AG09319 (cell line): ENCODE results near the gene SEMA5B.

Source experiments
- DNase-seq: peaks from one replicate; pipeline ENCODE4 v3.0.0-alpha.2; 2010; ENCODE audit warnings: low read depth; ENCODE audit errors: extremely low read depth
- TF ChIP-seq, protein P1 (sequence below): IDR thresholded peaks from 2 replicates; pipeline ENCODE4 v1.5.1; 2011; ENCODE audit warnings: low read depth, mild to moderate bottlenecking, inconsistent platforms, low read length, moderate library complexity

The SEMA5B gene

DNA sequence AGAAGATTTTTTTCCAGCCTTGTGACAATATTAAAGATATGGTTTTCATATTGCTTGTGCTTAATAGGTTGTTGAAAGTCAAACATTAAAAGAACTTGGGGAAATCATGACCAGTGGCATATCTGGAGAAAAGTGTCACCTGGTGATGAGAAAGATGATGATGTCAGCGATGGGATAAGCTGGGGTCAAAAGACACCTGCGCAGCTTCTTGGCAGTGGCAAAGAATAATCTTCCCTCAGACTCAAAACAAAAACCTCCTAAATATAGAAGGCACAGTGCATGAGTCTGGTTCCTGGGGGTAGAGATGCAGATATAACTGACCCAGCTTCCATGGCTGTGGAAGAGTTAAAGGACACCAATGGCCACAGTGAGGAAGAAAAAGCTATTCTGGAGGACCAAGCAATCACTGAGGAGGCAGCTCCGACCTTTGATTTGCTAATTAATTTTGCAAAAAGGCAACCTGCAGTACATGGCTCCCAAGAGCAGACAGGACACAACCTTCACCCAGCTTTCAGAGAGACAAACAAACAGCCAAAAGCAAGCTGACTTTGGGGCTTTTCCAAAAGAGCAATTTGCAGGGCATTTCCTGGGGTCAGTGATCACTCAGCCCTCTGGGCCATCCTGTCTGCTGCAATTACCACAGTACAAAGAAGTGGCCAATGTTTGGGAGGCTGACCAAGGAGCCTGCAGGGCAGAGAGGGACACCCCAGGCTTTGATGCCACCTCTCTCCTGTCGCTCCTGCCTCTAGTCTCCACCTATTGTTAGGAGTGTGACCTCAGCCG, 17.6 kb upstream of the SEMA5B start:
- TF ChIP-seq, protein P1, sequence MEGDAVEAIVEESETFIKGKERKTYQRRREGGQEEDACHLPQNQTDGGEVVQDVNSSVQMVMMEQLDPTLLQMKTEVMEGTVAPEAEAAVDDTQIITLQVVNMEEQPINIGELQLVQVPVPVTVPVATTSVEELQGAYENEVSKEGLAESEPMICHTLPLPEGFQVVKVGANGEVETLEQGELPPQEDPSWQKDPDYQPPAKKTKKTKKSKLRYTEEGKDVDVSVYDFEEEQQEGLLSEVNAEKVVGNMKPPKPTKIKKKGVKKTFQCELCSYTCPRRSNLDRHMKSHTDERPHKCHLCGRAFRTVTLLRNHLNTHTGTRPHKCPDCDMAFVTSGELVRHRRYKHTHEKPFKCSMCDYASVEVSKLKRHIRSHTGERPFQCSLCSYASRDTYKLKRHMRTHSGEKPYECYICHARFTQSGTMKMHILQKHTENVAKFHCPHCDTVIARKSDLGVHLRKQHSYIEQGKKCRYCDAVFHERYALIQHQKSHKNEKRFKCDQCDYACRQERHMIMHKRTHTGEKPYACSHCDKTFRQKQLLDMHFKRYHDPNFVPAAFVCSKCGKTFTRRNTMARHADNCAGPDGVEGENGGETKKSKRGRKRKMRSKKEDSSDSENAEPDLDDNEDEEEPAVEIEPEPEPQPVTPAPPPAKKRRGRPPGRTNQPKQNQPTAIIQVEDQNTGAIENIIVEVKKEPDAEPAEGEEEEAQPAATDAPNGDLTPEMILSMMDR: no peak
- no peak for DNase-seq

DNA sequence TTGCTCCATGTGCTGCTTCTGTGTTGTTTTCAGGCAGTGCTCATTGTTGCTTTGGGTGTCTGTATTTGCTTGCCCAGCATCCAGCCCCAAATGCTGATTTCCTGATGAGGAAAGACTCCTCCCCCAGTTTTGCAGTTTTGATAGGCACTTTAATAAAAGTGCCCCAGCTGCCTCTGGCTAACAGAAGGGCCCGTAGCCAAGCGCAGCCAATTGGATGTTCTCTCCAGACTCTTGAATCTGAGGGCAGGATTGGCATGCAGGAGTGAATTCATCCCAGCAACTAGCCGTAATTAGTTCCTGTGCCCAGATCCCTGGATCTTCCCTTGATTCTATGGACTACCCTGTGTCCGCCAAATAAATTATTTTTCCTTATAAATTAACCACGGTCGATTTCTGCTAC, 14.8 kb upstream of the SEMA5B start:
- TF ChIP-seq, protein P1: no peak
- DNase-seq: no peak

DNA sequence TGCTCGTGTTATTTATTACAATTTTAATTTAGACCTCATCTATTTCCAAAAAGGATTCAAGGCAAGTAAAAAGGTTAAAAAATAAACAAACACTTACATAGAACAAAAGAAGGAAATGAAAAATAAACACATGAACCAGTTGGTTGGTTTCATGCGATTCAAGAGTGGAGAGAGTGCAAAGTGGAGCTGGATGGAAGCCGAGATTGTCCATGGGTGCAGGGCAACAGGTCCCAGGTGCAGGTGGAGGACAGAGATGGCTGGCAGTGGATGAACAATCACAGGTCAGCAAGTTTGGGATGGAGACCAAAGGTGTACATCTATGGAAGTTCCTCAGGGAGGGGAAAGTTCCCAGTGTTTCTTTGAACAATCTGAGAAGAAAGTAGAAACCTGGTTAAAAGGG, 11.6 kb upstream of the SEMA5B start:
- no peak for DNase-seq
- TF ChIP-seq, protein P1: no peak

DNA sequence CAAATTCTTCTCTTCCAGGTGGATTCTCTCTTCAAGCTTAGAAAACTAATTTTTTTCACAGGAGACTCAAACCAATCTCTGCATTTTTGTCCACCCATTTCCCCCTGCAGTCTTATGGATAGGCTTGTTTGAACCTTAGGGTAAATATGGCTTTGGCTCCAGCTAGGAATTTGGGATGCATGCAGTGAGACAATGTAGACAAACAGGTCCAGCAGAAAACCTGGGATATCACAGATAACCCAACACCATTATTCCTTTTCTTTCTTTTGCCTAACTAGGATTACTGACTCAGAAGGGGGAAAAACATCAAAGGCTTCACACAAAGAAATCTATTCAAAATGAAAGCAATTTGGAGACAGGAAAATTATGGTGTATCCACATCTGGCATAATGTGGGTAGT, 11.2 kb upstream of the SEMA5B start:
- DNase-seq: no peak
- TF ChIP-seq, protein P1: no peak

DNA sequence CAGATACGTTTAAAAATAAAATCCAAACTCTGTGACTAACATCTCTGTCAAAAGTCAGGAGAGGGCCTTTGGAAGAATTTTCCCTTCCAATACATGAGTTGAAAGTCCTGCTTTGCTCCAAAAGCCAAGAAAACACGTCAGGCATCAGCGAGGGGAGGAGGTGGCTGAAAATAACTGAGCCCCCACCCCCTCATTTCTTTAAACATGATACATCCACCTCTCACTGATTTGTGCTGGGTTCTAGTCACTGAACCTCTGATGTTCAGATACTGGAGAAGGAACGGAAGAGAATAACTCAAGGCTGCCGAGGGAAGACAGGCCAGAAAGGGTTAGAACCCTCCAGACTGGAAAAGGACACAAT, 9.4 kb upstream of the SEMA5B start:
- TF ChIP-seq, protein P1: no peak
- DNase-seq: no peak

DNA sequence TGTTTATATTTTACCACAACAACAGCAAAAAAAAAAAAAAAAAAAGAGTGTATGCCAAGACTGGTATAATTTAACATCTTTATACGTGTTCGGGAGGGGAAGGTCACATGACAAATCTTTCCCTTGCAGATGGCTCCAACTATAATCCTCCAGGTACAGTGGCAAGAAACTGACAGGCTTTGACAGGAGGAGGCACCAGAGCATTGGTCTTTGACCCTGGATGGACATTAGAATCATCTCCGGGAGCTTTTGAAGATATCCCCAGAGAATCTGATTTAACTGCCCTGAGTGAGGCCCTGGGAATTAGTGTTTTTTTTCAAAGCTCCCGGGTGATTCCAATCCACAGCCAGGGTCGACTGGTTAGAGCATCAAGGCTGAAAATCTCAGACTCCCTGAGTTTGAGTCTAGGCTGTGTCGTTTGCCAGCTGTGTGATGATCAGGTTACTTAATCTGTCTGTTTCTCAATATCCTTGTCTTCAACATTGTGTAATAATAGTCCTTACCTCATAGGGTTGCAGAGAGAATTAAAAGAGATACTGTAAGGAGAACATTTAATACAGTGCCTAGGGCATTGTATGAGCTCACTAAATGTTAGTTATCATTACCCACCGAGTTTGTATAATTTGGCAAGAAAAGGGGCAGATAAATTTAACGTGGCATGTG, 8.9 kb upstream of the SEMA5B start:
- peak; percentile 30 for DNase-seq
- TF ChIP-seq, protein P1: no peak

DNA sequence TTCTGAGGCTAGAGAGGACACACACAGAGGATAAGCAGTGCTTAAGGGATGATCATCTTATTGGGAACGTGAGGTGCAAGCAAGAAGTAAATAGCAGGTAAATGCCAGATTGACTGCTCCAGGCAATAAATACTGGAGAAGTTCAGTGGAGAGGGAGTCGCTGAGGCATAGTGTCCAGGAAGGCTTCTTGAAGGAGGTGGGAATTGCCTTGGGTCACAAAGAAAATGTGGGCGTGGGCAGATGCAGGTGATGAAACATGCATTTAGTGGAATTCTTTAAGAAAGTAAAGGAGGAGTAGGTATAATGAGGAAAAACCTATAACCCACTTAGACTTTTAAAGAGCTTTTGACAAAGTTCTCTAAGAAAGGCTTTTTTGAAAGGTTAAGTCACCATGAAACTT, 7.4 kb upstream of the SEMA5B start:
- TF ChIP-seq, protein P1: no peak
- no peak for DNase-seq
